Stimulated activated CD4-positive, alpha-beta T cell treated with anti-CD3 and anti-CD28 coated beads, Interleukin-15, amount 100 ng/mL, for 24 hours (primary cell): ENCODE measurements around the gene WFS1.

Experiments
- DNase-seq: peaks from one replicate; pipeline ENCODE4 v3.0.0-alpha.2; 2020

The WFS1 gene

GRCh38 chr4:6326312-6327060 is 56.8 kb downstream of the WFS1 start:
- DNase-seq, result no peak

- peak; percentile 83 for DNase-seq
Measured at GRCh38 chr4:6327220-6327917, 57.7 kb downstream of the WFS1 start.

- DNase-seq, result no peak
Measured at GRCh38 chr4:6328526-6328925, 58.9 kb downstream of the WFS1 start.

GRCh38 chr4:6329478-6330383 is 60.1 kb downstream of the WFS1 start:
- no peak for DNase-seq

- DNase-seq, result no peak
Measured at GRCh38 chr4:6330384-6330767, 60.7 kb downstream of the WFS1 start.

GRCh38 chr4:6331018-6331417 is 61.4 kb downstream of the WFS1 start:
- DNase-seq, result peak; percentile 44

- no peak for DNase-seq
Measured at GRCh38 chr4:6331468-6331867, 61.8 kb downstream of the WFS1 start.

- DNase-seq, result peak; percentile 34
Measured at GRCh38 chr4:6332042-6332668, 62.5 kb downstream of the WFS1 start.

- no peak for DNase-seq
Measured at GRCh38 chr4:6332669-6333050, 63.0 kb downstream of the WFS1 start.

- peak; percentile 48 for DNase-seq
Measured at GRCh38 chr4:6333301-6334202, 63.9 kb downstream of the WFS1 start.

GRCh38 chr4:6334203-6334887 is 64.7 kb downstream of the WFS1 start:
- no peak for DNase-seq

GRCh38 chr4:6335040-6335590 is 65.5 kb downstream of the WFS1 start:
- DNase-seq, result no peak

- no peak for DNase-seq
Measured at GRCh38 chr4:6336166-6336565, 66.5 kb downstream of the WFS1 start.

- DNase-seq, result no peak
Measured at GRCh38 chr4:6337331-6337935, 67.8 kb downstream of the WFS1 start.

GRCh38 chr4:6338175-6338950 is 68.7 kb downstream of the WFS1 start:
- DNase-seq, result no peak

- DNase-seq, result no peak
Measured at GRCh38 chr4:6338951-6339817, 69.5 kb downstream of the WFS1 start.

GRCh38 chr4:6339818-6340445 is 70.3 kb downstream of the WFS1 start:
- DNase-seq, result no peak

- no peak for DNase-seq
Measured at GRCh38 chr4:6340446-6341015, 70.9 kb downstream of the WFS1 start.
